AG09309 (cell line): ENCODE measurements around the gene PRKAG3.

Experiments used
- DNase-seq: peaks from one replicate; pipeline ENCODE4 v3.0.0-alpha.2; 2010; ENCODE audit warnings: low read depth
- H3K4me3 ChIP-seq: 2 replicates; pipeline ENCODE4 v1.5.1; 2011; ENCODE audit warnings: mild to moderate bottlenecking, low read depth, low read length, moderate library complexity; ENCODE audit not compliant: control insufficient read depth
- CTCF ChIP-seq: IDR thresholded peaks from 2 replicates; pipeline ENCODE4 v1.5.1; 2011; ENCODE audit warnings: mild to moderate bottlenecking, low read depth, low read length, inconsistent platforms; ENCODE audit not compliant: insufficient read depth, control insufficient read depth; ENCODE audit errors: missing control alignments

Gene PRKAG3

GRCh38 chr2:218871345-218872302, 40.0 kb upstream of the PRKAG3 start:
- DNase-seq = no peak
- H3K4me3 ChIP-seq = no peak overlapping the region
- no peak for TF ChIP-seq CTCF

DNA sequence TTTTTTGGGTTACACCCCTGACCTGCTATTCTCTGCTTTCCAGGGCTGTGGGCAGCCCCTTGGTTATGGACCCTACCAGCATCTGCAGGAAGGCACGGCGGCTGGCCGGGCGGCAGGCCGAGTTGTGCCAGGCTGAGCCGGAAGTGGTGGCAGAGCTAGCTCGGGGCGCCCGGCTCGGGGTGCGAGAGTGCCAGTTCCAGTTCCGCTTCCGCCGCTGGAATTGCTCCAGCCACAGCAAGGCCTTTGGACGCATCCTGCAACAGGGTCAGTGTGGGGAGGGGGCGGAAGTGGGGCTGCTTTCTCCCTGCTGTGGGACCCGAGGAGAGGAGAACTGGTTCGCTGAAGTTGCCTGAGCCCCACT, 39.4 kb upstream of the PRKAG3 start:
- no peak overlapping the region for H3K4me3 ChIP-seq
- TF ChIP-seq CTCF = no peak
- DNase-seq = no peak

DNA sequence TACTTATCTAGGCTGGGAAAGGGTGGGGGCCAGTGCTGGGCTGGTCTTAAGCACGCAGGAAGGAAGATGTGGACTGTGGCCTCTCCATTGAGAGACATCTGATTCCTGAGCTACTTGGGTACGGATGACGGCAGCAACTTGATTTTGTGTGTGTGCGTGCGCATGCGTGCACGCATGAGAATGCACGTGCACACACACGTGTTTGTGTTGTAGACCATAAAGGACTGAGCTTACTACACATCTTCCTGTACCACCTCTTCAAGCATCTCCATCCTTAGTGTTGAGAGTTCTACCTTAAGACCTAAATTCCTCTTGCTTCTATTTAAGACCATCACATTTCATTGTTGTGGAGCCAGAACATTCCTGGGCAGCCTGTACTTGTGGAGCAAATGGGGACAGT, 37.5 kb upstream of the PRKAG3 start:
- no peak for DNase-seq
- TF ChIP-seq CTCF = no peak

DNA sequence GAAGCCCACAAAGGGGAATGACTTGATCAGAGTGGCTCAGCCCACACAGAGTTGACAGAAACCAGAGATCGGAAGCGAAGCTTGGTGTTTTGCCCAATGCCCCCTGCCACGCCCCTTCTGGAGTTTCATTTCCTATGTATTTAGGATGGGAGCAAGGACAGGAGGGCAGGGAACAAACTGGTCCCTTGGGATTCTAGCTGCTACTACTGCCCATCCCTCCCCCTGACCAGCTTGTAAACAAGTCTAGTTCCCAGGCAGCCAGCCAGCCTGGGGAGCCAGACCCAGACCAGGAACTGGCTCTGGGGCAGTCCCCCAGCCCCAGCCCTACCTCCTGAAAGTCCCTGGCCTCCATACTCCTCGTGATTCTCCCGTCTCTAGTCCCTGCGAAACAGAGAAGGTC, 36.3 kb upstream of the PRKAG3 start:
- no peak for DNase-seq
- H3K4me3 ChIP-seq = no peak overlapping the region
- no peak for TF ChIP-seq CTCF

More for the DNA sequence above, 37.5 kb upstream of the PRKAG3 start:
- no peak overlapping the region for H3K4me3 ChIP-seq

- TF ChIP-seq CTCF = no peak
- no peak overlapping the region for H3K4me3 ChIP-seq
- no peak for DNase-seq
These were observed 34.4 kb upstream of the PRKAG3 start for GRCh38 chr2:218865999-218866398.

- no peak overlapping the region for H3K4me3 ChIP-seq
- no peak for TF ChIP-seq CTCF
- DNase-seq = no peak
These were observed 33.8 kb upstream of the PRKAG3 start for GRCh38 chr2:218865396-218865795.
